Bone marrow (tissue), 2 donors: ENCODE measurements around the gene PROK2.

Source experiments
- DNase-seq, 2 donors: peaks; one replicate each; lab custom pipeline; 2025; lab: John Stamatoyannopoulos, UW

The PROK2 gene

DNA sequence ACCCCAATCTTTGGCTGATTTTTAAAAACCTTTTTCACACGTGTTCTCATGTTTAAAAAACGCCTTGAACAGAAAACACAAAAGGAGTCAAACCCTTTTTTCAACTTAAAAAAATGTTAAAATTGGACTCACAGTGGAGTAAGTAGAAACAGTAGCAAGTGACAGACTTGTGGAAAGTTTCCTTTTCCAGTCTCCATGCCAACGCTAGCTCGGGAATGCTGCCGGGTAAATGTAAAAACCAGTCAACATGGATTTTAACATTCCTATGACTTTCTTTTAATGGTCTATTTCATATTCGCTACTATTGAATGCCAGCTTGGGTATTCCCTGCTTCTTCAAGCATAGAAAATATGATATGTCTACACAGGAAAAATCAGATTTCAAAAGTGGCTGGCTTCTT lies 1.6 kb upstream of the PROK2 start:
- DNase-seq = no peak

DNA sequence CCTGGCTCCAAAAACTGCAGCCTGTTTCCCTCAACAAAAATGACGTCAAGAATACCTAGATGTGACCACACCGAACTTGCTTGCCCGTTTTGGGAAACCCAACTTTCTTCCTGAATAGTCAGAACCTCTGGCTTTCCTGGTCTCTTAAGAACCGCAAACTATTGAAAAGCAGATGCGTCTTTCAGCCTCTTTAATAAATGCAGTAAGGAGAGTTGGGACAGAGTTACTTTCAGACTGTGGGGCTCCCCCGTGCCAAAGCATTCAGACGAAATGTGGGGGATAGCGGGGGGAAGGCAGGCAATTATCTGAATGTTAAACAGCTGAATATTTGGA lies 1.2 kb upstream of the PROK2 start:
- no peak for DNase-seq

DNA sequence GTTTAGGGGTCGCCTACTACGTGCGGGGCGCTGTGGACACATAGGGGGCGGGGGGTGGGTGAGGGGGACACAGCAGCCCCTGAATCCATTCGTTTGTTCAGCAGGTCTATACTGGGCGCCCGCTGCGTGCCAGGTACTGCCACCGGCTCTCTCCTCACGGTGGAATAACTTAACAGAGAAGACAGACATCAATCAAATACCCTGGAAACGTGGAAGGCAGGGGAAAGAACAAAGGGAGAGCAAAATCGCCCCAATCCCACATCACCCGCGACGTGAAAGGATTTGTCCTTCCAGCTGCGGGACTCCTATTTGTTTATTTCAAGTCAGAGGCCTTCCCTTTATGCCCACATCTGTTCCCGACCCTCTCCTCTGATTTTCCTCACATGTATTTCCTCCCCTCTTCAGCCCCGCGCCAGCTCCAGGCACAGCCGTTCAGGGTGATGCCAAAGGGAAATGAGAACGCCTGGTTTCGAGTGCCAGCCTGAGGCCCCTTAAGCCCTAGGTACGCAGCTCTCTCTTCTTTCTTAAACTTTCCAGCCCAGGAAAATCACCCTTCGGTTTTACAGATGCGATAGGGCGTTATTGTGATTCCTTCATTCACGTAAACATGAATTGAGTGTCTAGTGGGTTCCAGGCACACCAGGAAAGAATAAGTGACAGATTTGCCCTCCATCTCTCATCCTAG lies 726 bp upstream of the PROK2 start:
- no peak for DNase-seq

DNA sequence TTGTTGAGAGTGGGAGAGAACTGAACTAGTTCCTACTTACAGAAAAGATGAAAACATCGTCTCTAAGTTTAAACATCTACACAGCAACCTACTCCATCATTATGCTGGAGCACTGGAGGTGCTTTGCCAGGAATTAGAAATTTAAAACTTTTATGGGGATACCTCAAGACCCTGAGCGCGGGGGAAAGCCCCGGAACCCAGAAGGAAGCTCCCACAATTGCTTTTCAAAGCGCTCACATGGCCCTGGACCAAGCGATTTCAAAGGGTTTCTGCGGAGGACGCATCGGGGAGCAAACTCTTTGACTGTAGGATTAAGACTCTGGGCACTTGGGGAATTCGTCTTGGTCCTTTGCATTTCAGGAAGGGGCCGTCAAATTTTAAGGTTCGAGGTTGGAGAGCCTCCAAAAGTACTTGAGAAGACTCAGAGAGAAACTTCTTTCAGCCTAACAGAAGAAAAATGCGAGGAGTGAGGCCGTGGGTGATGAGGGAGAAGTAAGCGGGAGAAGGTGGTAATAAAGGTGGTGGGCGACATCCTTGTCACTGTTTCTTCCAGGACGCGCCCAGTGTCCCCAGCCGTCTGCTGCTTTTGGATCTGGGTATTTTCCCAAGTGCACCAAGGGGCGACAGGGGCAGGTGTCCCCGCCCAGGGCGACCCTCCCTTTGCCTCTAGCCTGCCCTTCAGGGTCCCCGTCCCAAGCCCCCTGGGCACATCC lies 591 bp downstream of the PROK2 start:
- no peak for DNase-seq

DNA sequence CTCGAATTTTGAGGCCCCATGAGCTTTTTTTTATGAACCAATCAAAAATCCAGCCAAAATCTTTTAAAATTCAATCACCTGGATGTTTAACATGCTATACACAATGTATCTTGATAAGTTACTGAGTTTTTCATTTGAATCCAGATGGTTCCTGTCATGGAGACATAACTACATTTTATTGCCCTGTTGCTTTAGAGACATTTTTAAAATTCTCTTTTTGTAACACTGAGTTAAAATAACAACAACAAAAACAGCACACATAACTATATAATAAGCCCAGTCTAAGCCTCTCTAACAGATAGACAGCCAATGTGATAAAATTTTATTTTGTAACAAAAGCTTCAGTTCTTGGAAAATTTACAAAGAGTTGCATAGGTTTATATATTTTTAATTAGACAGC lies 1.8 kb downstream of the PROK2 start:
- no peak for DNase-seq

DNA sequence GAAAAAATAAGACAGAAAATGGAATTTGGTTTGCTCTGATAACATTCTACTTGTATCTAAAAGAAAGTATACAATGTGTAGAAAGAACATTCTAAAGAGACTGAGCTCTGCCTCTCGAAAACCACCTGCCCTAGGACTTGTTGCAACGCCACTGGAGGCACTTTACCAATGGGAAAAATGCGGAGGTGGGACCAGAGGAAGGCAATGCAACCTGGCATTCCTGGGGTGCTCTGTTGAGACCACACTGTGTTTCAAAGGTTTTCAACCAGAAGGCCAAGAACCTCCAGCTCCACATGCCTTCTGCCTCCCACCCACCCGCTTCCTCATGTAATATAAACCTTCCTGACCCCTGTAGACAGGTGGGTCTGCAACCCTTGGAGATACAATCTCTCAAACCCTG lies 4.5 kb downstream of the PROK2 start:
- no peak for DNase-seq

DNA sequence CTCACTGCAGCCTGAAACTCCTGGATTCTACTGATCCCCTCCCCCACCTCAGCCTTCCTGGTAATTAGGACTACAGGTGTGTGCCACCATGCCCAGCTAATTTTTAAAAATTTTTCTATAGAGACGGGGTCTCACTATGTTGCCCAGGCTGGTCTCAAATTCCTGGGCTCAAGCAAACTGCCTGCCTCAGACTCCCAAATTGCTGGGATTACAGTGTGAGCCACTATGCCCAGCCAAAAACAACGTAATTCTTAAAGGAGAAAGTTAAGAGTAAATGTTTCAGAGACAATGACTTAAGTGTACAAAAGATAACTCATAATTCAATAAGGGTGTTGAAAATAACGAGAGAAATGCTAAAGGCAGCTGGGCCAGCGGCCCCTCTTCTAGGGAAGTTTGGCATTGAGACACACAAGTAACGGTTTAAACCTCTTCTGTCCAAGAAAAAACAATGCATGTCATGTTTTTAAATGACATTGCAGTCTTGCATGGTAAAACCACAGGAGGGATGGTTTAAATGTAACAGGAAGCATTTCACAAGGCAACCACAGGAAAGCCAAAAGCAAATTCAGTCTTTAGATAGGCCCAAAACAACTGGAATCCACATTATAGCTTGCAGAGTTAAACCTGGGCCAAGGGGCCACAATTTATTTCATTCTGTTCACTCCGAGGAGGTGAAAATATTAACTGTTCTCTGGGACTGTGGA lies 5.1 kb downstream of the PROK2 start:
- DNase-seq = peak in 1 of 2 donors; percentile 81

DNA sequence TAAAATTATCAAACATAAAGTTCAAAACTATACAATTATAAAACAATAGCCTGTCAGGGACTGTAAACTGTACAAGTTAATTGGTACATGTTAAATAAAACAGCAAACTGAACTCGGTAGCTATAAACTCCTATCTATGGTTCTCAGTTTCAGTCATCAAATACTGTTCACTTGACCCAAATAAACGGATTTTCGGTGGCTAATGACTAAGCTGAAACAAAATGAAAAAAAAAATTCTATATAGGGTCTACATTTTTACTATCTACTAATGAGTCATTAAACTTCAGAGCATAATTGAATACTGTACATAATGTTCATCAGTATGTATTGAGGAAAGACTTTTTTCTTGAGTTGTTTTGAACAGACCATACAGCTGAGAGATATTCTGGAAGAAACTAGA lies 6.6 kb downstream of the PROK2 start:
- DNase-seq = no peak

DNA sequence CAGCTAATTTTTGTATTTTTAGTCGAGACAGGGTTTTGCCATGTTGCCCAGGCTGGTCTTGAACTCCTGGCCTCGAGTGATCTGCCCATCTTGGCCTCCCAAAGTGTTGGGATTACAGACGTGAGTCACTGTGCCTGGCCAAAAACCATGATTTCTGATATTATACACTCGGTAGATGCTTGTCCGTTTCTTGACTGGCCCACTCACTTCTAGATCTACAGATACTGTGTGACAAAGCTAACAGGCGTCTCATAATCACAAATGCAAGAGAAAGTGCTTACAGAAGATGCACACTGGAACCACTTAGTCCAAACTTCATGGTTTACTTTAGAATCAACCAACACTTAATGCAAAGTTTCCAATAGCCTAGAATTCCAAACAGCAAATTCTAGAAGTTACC lies 8.4 kb downstream of the PROK2 start:
- DNase-seq = no peak

DNA sequence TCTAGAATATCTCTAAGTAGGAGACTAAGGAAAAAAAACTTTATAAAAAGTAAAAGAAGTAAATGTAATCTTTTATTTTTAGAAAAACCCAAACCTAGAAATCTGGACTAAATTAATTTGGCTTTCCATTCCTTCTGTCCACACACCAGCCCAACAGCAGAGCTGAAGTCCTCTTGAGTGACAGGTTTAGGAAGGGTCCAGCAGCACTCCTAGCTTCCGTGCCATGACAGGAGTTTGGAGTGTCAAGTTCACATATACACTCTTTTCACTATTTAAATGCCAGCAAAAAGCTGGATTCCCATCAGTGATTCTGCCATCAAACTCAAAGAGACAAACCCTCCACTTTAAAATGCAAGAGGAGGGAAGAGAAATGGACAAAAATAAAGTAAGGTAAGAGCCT lies 13.1 kb downstream of the PROK2 start:
- no peak for DNase-seq

DNA sequence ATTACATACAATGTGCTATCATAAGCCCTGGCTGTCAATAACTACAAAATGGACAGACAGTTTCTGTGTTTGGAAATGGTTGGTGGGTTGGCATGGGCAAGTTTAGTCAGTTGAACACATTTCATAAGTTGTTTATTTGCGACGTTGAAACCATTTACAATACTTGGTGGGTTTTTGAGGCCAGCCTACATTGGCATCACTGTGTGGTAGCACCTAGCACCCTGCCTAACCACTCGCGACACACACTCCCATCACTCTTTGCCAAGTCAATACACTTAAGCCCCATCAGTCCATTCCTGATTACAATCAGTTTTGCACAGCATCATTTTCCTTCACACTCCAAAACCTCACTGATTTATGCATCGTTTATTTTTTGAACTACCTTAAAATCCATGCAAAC lies 13.8 kb downstream of the PROK2 start:
- no peak for DNase-seq

DNA sequence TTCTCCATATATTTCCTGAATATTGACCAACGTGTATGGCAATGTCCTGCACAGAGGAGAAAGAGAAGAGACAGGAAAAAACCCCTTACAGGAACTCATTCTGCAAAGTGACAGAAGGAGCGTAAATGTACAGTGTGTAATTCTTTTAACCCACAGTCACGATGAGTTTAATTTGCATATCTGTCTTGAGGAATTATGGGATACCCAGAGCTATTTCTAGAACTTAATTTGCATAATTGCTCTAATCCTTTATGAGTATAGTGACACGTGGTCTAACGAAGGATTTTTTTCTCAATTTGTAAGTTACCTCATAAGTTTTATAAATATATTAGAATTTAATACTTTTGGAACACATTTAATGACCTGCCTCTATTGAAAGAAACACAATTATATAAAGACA lies 21.5 kb downstream of the PROK2 start:
- no peak for DNase-seq

DNA sequence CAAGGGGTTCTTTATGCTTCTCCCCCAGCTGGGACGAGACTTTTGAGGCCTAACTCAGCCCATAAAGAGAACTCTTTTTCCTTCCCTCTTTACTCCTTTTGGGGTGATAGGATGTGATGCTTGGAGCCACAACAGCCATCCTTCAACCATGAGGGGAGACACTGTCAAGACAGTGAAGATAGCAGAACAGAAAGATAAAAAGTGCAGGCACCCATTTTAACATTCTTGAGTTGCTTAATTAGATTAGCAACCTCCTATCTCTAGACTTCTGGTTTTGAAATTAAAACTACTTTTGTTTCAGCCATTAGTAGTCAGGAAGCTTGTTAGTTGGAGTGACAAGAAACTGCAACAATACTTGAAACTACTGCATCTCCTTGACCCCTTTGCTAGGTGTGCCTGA lies 24.8 kb downstream of the PROK2 start:
- DNase-seq = no peak

DNA sequence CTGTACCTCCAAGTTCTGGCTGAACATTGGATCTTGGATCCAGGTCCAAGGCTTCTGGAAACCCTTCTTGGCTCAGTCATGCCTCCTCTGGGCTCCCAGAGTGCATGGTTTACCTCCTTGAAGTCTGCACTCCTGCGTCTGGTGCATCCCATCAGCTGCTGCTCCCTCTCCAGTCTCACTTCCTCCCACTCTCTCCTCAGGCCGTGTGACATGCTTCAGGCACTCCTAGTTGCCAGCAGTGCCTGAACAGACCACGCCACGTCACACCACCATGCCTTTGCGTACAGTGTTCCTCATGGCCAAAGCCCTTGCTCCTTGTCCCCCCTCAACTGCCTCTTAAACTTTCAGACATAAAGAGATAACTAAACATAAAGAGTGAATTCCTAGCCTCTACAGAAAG lies 25.5 kb downstream of the PROK2 start:
- no peak for DNase-seq

DNA sequence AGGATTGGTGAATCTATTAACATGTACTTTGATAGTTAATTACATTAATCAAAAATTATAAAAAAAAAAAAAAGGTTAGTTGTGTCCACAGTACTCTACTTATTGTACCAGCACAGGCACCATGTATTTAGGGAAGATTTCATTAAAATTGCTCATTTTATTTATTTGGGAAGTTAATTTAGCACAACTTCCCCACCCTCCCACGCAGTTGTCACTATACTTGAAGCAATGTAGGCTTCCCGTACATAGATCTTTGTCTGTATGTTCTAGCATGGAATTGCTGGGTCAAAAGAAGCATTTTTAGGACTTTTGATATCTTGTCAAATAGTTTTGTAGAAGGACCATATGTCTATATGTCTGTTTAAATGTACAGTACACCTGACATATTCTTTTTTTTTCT lies 26.9 kb downstream of the PROK2 start:
- no peak for DNase-seq

DNA sequence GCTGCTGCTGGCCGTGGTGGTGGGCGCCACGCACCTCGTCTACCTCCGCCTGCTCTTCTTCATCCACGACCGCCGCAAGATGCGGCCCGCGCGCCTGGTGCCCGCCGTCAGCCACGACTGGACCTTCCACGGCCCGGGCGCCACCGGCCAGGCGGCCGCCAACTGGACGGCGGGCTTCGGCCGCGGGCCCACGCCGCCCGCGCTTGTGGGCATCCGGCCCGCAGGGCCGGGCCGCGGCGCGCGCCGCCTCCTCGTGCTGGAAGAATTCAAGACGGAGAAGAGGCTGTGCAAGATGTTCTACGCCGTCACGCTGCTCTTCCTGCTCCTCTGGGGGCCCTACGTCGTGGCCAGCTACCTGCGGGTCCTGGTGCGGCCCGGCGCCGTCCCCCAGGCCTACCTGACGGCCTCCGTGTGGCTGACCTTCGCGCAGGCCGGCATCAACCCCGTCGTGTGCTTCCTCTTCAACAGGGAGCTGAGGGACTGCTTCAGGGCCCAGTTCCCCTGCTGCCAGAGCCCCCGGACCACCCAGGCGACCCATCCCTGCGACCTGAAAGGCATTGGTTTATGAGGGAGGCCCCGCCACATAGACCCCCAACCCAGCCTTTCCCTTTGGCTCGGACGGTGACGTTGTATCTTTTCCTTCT lies 30.2 kb downstream of the PROK2 start:
- DNase-seq = no peak

DNA sequence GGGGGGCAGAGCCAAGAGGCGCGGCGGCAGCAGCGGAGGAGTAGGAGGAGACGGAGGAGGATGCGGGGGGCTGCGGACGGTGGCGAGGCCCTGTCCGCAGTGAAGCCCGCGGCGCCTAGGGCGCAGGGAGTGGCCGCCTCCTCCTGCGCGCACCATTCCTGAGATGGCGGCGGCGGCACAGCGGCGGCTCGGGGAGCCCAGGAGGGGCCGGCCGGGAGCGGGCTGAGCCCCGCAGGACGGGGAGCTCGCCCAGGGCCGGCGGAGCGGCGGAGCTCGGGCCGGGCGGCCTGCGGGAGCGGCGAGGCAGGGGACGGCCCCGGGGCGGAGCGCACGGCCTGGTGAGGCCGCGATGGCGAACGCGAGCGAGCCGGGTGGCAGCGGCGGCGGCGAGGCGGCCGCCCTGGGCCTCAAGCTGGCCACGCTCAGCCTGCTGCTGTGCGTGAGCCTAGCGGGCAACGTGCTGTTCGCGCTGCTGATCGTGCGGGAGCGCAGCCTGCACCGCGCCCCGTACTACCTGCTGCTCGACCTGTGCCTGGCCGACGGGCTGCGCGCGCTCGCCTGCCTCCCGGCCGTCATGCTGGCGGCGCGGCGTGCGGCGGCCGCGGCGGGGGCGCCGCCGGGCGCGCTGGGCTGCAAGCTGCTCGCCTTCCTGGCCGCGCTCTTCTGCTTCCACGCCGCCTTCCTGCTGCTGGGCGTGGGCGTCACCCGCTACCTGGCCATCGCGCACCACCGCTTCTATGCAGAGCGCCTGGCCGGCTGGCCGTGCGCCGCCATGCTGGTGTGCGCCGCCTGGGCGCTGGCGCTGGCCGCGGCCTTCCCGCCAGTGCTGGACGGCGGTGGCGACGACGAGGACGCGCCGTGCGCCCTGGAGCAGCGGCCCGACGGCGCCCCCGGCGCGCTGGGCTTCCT lies 31.0 kb downstream of the PROK2 start, which contains the start of gene GPR27:
Gene GPR27, plus strand, starts transcription at position 155 of the 909 bp plus-strand sequence. Its CDS starts 195 bp downstream, at position 350.
- DNase-seq = peak in 1 of 2 donors; percentile 69

DNA sequence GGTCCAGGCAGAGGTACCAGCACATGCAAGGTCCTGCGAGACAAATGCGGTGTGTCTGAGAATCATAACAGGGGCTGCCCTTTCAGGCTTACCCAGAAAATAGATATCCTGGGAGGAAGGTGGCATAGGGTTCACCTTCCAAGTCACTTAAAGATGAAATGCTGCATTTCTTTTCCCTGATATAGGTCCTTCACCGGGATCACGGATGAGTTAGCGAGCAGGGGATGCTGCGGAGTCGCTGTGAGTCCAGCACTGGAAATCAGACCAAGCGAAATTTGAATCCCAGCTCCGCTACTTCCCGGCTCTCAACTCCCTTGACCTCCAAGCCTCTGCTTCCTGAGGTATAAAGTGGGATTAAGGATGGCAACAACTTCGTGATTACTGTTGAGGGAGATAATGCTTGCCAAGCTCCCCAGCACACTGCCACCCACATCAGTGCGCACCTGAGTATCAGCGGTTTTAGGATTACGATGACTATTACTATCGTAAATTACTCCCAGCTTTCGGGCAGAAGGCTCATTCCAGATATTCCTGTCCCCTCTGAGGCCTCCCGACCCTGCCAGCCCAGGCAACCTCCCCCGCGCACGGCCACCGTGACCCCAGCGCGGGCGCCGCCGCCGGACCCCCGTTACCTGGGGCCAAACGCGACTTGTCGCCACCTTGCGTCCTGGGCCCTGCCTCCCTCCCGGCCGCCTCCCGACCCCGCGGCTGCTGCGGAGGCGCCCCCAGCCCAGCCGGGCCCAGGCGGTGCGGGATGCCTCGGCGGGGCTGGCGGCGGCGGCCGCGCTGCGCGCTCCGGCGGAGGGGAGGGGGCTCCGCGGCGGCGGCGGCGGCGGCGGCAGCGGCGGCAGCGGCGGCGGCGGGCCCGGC lies 31.9 kb downstream of the PROK2 start:
- DNase-seq = no peak

DNA sequence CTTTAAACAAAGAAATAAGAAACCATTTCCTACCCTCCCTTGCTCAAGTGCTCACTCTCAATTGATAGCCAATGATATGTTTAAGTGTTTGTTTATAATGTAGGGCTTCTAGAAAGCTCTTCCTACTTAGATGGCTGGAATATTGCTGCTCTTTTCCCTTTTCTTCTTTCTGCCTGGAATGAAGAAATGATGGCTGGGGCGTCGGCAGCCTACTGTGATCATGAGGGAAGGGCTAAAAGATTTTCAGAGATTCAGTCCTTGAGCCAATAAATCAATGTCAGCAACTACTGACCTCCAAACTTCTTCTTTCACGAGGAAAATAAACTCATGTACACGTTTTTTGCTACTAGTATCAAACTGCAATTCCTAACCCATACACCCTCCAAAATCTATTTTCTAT lies 33.3 kb downstream of the PROK2 start:
- DNase-seq = no peak

DNA sequence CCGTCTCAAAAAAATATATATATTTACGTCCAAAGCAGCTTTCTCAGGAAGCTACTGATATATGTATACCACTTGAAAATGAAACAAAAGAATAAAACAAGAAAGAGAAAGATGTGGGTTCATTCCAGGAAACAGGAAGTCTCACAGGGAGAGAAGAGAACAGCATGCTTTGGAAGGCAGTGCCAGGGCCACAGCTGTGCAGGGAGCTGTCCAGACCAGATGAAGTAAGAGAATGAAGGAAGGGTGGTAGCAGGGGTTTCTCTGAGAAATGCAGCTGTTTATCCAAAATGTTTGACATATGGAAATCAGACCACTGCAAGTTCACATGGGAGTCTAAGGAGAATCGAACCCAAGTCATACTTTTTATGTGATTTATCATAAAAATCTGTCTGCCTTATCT lies 40.2 kb downstream of the PROK2 start:
- peak in 1 of 2 donors; percentile 60 for DNase-seq

DNA sequence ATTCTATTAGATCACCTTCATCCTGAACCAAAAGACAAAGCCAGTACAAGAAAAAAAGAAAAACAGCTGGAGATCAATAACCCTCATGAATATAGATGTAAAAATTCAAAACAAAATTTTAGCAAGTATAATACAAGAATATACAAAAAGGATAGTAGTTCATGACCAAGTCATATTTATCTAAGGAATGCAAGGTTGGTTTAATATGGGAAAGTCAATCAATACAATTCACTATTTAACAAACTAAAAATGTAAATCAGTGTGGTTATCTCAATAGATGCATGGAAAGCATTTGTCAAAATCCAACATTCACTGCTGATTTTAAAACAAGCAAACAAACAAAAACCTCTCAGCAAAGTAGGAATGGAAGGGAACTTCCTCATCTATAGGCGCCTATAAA lies 42.3 kb downstream of the PROK2 start:
- no peak for DNase-seq
